H9 (cell line): ENCODE measurements around the gene HYAL4. TPM values are rescaled to one million over a fixed set of nuclear protein-coding genes. Genes with fewer than 3 reads are reported as not detected.
A peak's percentile ranks its signal among the peaks of the same experiment; 100 is the strongest.

Experiments used
- DNase-seq: peaks from one replicate; pipeline ENCODE4 v3.0.0-alpha.2; 2017
- H2AFZ ChIP-seq: one replicate; pipeline ENCODE4 v1.6.1; 2013; ENCODE audit warnings: mild to moderate bottlenecking, low read length, control low read depth, moderate library complexity
- H2AK5ac ChIP-seq: 2 replicates; pipeline ENCODE4 v1.6.1; 2013; ENCODE audit warnings: low read length, control low read depth, mixed read lengths; ENCODE audit not compliant: insufficient read length
- H2BK120ac ChIP-seq: one replicate; pipeline ENCODE4 v1.6.1; 2013; ENCODE audit warnings: low read depth, mild to moderate bottlenecking, low read length, control low read depth, inconsistent platforms; ENCODE audit not compliant: poor library complexity, severe bottlenecking
- H2BK12ac ChIP-seq: 2 replicates; pipeline ENCODE4 v1.6.1; 2013; ENCODE audit warnings: low read length, control low read depth, mixed read lengths, low read depth; ENCODE audit not compliant: insufficient read length
- H2BK15ac ChIP-seq: 2 replicates; pipeline ENCODE4 v1.6.1; 2013; ENCODE audit warnings: low read depth, low read length, control low read depth
- H2BK20ac ChIP-seq: one replicate; pipeline ENCODE4 v1.6.1; 2013; ENCODE audit warnings: low read depth, mild to moderate bottlenecking, low read length, control low read depth, inconsistent platforms; ENCODE audit not compliant: poor library complexity, severe bottlenecking
- H2BK5ac ChIP-seq: 2 replicates; pipeline ENCODE4 v1.6.1; 2013; ENCODE audit warnings: low read length, control low read depth, mixed read lengths; ENCODE audit not compliant: insufficient read length
- H3K14ac ChIP-seq: 2 replicates; pipeline ENCODE4 v1.6.1; 2013; ENCODE audit warnings: low read length, control low read depth; ENCODE audit not compliant: insufficient read depth
- H3K18ac ChIP-seq: 2 replicates; pipeline ENCODE4 v1.6.1; 2013; ENCODE audit warnings: low read depth, mild to moderate bottlenecking, mixed read lengths, low read length, control low read depth; ENCODE audit not compliant: insufficient read length
- H3K23ac ChIP-seq: 2 replicates; pipeline ENCODE4 v1.6.1; 2013; ENCODE audit warnings: low read length, control low read depth, mixed read lengths, low read depth; ENCODE audit not compliant: insufficient read length
- H3K23me2 ChIP-seq: 2 replicates; pipeline ENCODE4 v1.6.1; 2013; ENCODE audit warnings: low read depth, mild to moderate bottlenecking, mixed read lengths, low read length, control low read depth; ENCODE audit not compliant: insufficient read length, poor library complexity, severe bottlenecking
- H3K27ac ChIP-seq: 2 replicates; pipeline ENCODE4 v1.5.1; 2013; ENCODE audit warnings: low read length, control low read depth, mixed read lengths, low read depth; ENCODE audit not compliant: insufficient read length
- H3K27me3 ChIP-seq: 2 replicates; pipeline ENCODE4 v1.6.1; 2013; ENCODE audit warnings: low read length, control low read depth, inconsistent platforms; ENCODE audit not compliant: insufficient read depth
- H3K4ac ChIP-seq: 2 replicates; pipeline ENCODE4 v1.6.1; 2013; ENCODE audit warnings: low read depth, mild to moderate bottlenecking, control low read depth, inconsistent platforms, low read length, moderate library complexity
- H3K4me1 ChIP-seq: 2 replicates; pipeline ENCODE4 v1.6.1; 2013; ENCODE audit warnings: low read length, control low read depth, inconsistent platforms; ENCODE audit not compliant: insufficient read depth
- H3K4me2 ChIP-seq: 2 replicates; pipeline ENCODE4 v1.6.1; 2013; ENCODE audit warnings: low read length, control low read depth, mixed read lengths; ENCODE audit not compliant: insufficient read length, insufficient read depth
- H3K56ac ChIP-seq: 2 replicates; pipeline ENCODE4 v1.6.1; 2013; ENCODE audit warnings: low read depth, mild to moderate bottlenecking, mixed read lengths, low read length, control low read depth; ENCODE audit not compliant: insufficient read length
- H3K79me1 ChIP-seq: 2 replicates; pipeline ENCODE4 v1.6.1; 2013; ENCODE audit warnings: low read depth, mild to moderate bottlenecking, moderate library complexity, low read length, control low read depth, inconsistent platforms; ENCODE audit not compliant: insufficient read depth, poor library complexity, severe bottlenecking
- H3K79me2 ChIP-seq: 2 replicates; pipeline ENCODE4 v1.6.1; 2013; ENCODE audit warnings: low read length, control low read depth, inconsistent platforms; ENCODE audit not compliant: insufficient read depth
- H3K9ac ChIP-seq: 2 replicates; pipeline ENCODE4 v1.6.1; 2013; ENCODE audit warnings: low read length, control low read depth, mixed read lengths; ENCODE audit not compliant: insufficient read length; ENCODE audit errors: extremely low read depth
- H3K9me3 ChIP-seq: one replicate; pipeline ENCODE4 v1.6.1; 2013; ENCODE audit warnings: low read depth, low read length, inconsistent platforms; ENCODE audit not compliant: control insufficient read depth
- H3T11ph ChIP-seq: one replicate; pipeline ENCODE4 v1.6.1; 2013; ENCODE audit warnings: mild to moderate bottlenecking, low read length, control low read depth, inconsistent platforms
- H4K20me1 ChIP-seq: one replicate; pipeline ENCODE4 v1.6.1; 2013; ENCODE audit not compliant: control insufficient read depth, insufficient read length, insufficient read depth
- H4K5ac ChIP-seq: 2 replicates; pipeline ENCODE4 v1.6.1; 2013; ENCODE audit warnings: low read depth, mild to moderate bottlenecking, mixed read lengths, low read length, control low read depth; ENCODE audit not compliant: insufficient read length
- H4K8ac ChIP-seq: replicated peaks from 2 replicates; pipeline ENCODE4 v1.6.1; 2013; ENCODE audit warnings: low read length, control low read depth, mixed read lengths, low read depth; ENCODE audit not compliant: insufficient read length
- H4K91ac ChIP-seq: 2 replicates; pipeline ENCODE4 v1.6.1; 2013; ENCODE audit warnings: low read depth, mild to moderate bottlenecking, moderate library complexity, mixed read lengths, low read length, control low read depth; ENCODE audit not compliant: insufficient read length
- H3K27ac Mint-ChIP-seq, 3 experiments: 2 replicates in 2 of 3; 3 replicates in 1 of 3; pipeline ENCODE4 v1.8.0; 2020 to 2021; ENCODE audit warnings: mixed read lengths in 3 of 3, mild to moderate bottlenecking in 1 of 3, moderate library complexity in 1 of 3
- H3K27me3 Mint-ChIP-seq: 2 replicates; pipeline ENCODE4 v1.8.0; 2021; ENCODE audit warnings: low read depth, mild to moderate bottlenecking, moderate library complexity, mixed read lengths
- H3K36me3 Mint-ChIP-seq, 3 experiments: 2 replicates in 2 of 3; 3 replicates in 1 of 3; pipeline ENCODE4 v1.8.0; 2020 to 2021; ENCODE audit warnings: low read depth in 3 of 3, mixed read lengths in 3 of 3; ENCODE audit not compliant: insufficient read depth in 1 of 3
- H3K4me1 Mint-ChIP-seq, 2 experiments: 2 replicates each; pipeline ENCODE4 v1.8.0; 2020; ENCODE audit warnings: mixed read lengths in 2 of 2
- H3K4me3 Mint-ChIP-seq, 2 experiments: 2 replicates in 1 of 2; 3 replicates in 1 of 2; pipeline ENCODE4 v1.8.0; 2020 to 2021; ENCODE audit warnings: mild to moderate bottlenecking in 2 of 2, mixed read lengths in 2 of 2, moderate library complexity in 1 of 2
- H3K9me3 Mint-ChIP-seq, 2 experiments: 2 replicates in 1 of 2; 3 replicates in 1 of 2; pipeline ENCODE4 v1.8.0; 2020; ENCODE audit warnings: mild to moderate bottlenecking in 2 of 2, mixed read lengths in 2 of 2, moderate library complexity in 1 of 2
- WGBS: extraction: QIAGEN DNeasy Blood & Tissue Kit; methylation state at CpG from one replicate; pipeline ENCODE4 v1.1.7; 2013; ENCODE audit warnings: missing lambda C conversion rate, low lambda C conversion rate, mixed read lengths; ENCODE audit not compliant: insufficient read length; ENCODE audit errors: extremely low coverage; 5-methylcytosine and 5-hydroxymethylcytosine counted together
- total RNA-seq: library from RNA; stranded (reverse); gene quantifications from 2 replicates; pipeline ENCODE4 v1.2.1, GENCODE V29; 2021
- TF ChIP-seq, protein P1 (sequence below): fragments of 200-600 bp; sonication (generic); conservative IDR thresholded peaks from 3 replicates; pipeline ENCODE4 v1.8.0; 2021; ENCODE audit warnings: antibody characterized with exemption, mild to moderate bottlenecking

Gene HYAL4
- total RNA-seq, 1 experiment from 2014 or later: not detected

DNA sequence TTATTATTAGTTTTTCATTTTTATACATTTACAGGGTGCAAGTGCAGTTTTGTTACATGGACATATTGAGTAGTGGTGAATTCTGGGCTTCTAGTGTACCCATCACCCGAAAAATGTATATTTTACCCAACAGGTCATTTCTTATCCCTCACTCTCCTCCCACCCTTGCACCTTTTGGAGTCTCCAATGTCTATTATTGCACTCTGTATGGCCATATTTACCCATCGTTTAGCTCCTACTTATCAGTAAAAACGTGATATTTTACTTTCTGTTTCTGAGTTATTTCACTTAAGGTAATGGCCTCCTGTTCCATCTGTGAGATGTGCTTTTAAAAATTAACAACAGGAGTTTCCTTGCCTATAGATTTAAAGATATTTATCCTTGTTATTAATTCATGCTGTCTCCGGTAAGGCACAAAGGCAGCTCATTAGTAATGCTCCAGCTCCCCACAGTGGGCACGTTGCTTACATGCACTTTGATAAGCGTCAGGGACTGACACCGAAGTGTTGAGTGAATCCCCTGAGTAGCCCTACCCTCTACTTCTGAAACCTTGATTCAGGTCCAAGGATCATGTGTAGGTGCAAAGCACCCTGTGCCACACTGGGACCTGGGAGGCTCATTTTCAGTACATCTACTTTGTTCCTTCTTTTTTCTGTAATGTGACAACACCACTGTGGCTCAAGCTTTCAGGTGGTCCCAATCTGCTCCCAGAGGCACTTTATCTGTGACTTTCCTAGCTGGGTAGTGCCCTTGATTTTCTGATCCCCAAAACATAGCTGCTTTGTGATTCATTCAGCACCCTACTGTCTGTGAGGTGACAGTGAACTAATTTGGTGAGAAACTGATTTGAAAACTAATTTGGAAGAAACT lies 27.3 kb downstream of the HYAL4 start:
- no peak overlapping the region for H4K8ac ChIP-seq
- Mint-ChIP-seq H3K36me3 (no peaks in the 10 kb centered on the region), H3K27me3 (no peaks in the 10 kb centered on the region), H3K4me3 (no peak overlapping the region), H3K4me1 (peaks cover 3 to 5% of the 10 kb centered on the region in 2 experiments; a peak in 2 of 4 replicates), H3K27ac (no peak overlapping the region), H3K9me3 (no peaks in the 10 kb centered on the region; a peak in 1 of 5 replicates)
- H2AFZ ChIP-seq: no peak overlapping the region
- no peak overlapping the region for H3K27ac ChIP-seq
- no peaks in the 10 kb centered on the region for H3K23me2 ChIP-seq
- H2AK5ac ChIP-seq: no peak overlapping the region
- H3K56ac ChIP-seq: no peak overlapping the region
- no peaks in the 10 kb centered on the region for H3K27me3 ChIP-seq
- H4K20me1 ChIP-seq: no peaks in the 10 kb centered on the region
- H4K5ac ChIP-seq: no peak overlapping the region
- no peak overlapping the region for H3K23ac ChIP-seq
- H3K9ac ChIP-seq: no peak overlapping the region
- no peak overlapping the region for H3T11ph ChIP-seq
- no peak overlapping the region for H2BK12ac ChIP-seq
- no peak overlapping the region for H2BK15ac ChIP-seq
- H3K4me2 ChIP-seq: no peak overlapping the region
- H3K4ac ChIP-seq: no peak overlapping the region
- H3K9me3 ChIP-seq: no peaks in the 10 kb centered on the region
- no peak overlapping the region for H4K91ac ChIP-seq
- H3K4me1 ChIP-seq: no peaks in the 10 kb centered on the region
- H3K18ac ChIP-seq: no peak overlapping the region
- no peak overlapping the region for H2BK20ac ChIP-seq
- no CpG with 5 or more reads among the region's 7 CpGs for WGBS
- H2BK120ac ChIP-seq: no peak overlapping the region
- H3K79me1 ChIP-seq: no peaks in the 10 kb centered on the region
- no peaks in the 10 kb centered on the region for H3K79me2 ChIP-seq
- H3K14ac ChIP-seq: no peak overlapping the region
- DNase-seq: peak; percentile 57
- TF ChIP-seq, protein P1, sequence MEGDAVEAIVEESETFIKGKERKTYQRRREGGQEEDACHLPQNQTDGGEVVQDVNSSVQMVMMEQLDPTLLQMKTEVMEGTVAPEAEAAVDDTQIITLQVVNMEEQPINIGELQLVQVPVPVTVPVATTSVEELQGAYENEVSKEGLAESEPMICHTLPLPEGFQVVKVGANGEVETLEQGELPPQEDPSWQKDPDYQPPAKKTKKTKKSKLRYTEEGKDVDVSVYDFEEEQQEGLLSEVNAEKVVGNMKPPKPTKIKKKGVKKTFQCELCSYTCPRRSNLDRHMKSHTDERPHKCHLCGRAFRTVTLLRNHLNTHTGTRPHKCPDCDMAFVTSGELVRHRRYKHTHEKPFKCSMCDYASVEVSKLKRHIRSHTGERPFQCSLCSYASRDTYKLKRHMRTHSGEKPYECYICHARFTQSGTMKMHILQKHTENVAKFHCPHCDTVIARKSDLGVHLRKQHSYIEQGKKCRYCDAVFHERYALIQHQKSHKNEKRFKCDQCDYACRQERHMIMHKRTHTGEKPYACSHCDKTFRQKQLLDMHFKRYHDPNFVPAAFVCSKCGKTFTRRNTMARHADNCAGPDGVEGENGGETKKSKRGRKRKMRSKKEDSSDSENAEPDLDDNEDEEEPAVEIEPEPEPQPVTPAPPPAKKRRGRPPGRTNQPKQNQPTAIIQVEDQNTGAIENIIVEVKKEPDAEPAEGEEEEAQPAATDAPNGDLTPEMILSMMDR: peak; percentile 75
- H2BK5ac ChIP-seq: no peak overlapping the region
